ENCODE data around the gene DIPK1C. TPM values are rescaled to one million over a fixed set of nuclear protein-coding genes. Genes with fewer than 3 reads are reported as not detected.

The DIPK1C gene
- total RNA-seq, 4 donors from 2014 or later, result 0.20 to 1.5 (median 0.44) TPM; not detected in 1

GRCh38 chr18:74482697-74483096 lies 25.6 kb upstream of the DIPK1C start:
- H3K36me3 ChIP-seq, result no peaks in the 10 kb centered on the region
- WGBS, 2 donors, result 85 to 91% methylated on average over 11 of the region's 11 CpGs
- no peak overlapping the region for H3K4me3 ChIP-seq
- no peaks in the 10 kb centered on the region for H3K9me3 ChIP-seq
- H3K27me3 ChIP-seq, result no peaks in the 10 kb centered on the region
- peaks cover 0 to 10% (median 2%) of the 10 kb centered on the region in 4 donors for H3K4me1 ChIP-seq
- no peak overlapping the region for H3K27ac ChIP-seq
- DNase-seq (ENCODE audit: low spot score in 2 of 2), result no peak
- no peak for TF ChIP-seq EP300 (IDR thresholded peaks at IDR 0.05)
- TF ChIP-seq CTCF (IDR thresholded peaks at IDR 0.05), result no peak
- TF ChIP-seq POLR2A (IDR thresholded peaks at IDR 0.05), result no peak

- no peak for DNase-seq (ENCODE audit: low spot score in 2 of 2)
- 74 to 76% methylated on average over 7 of the region's 7 CpGs for WGBS, 2 donors
- no peak overlapping the region for H3K27ac ChIP-seq
- H3K9me3 ChIP-seq, result no peaks in the 10 kb centered on the region
- H3K27me3 ChIP-seq, result no peaks in the 10 kb centered on the region
- no peak for TF ChIP-seq EP300 (IDR thresholded peaks at IDR 0.05)
- no peak for TF ChIP-seq POLR2A (IDR thresholded peaks at IDR 0.05)
- TF ChIP-seq CTCF (IDR thresholded peaks at IDR 0.05), result no peak
- H3K4me3 ChIP-seq, result no peak overlapping the region
- H3K36me3 ChIP-seq, result no peaks in the 10 kb centered on the region
- peaks cover 0 to 4% (median 0%) of the 10 kb centered on the region in 4 donors for H3K4me1 ChIP-seq
Measured at GRCh38 chr18:74480149-74480651, 23.1 kb upstream of the DIPK1C start.

GRCh38 chr18:74479486-74480148 lies 22.5 kb upstream of the DIPK1C start:
- Histone ChIP-seq H3K4me1 (peaks cover 0 to 2% (median 0%) of the 10 kb centered on the region in 4 donors), H3K36me3 (no peaks in the 10 kb centered on the region), H3K4me3 (no peak overlapping the region), H3K9me3 (no peaks in the 10 kb centered on the region), H3K27me3 (no peaks in the 10 kb centered on the region), H3K27ac (no peak overlapping the region)
- 87 to 90% methylated on average over 16 of the region's 16 CpGs for WGBS, 2 donors
- no peak for DNase-seq (ENCODE audit: low spot score in 2 of 2)
- TF ChIP-seq POLR2A (IDR thresholded peaks at IDR 0.05), result no peak
- TF ChIP-seq CTCF (IDR thresholded peaks at IDR 0.05), result no peak
- TF ChIP-seq EP300 (IDR thresholded peaks at IDR 0.05), result no peak

- 80 to 83% methylated on average over 6 of the region's 6 CpGs for WGBS, 2 donors
- no peak for DNase-seq (ENCODE audit: low spot score in 2 of 2)
- H3K27ac ChIP-seq, result no peak overlapping the region
- no peaks in the 10 kb centered on the region for H3K4me1 ChIP-seq
- no peak overlapping the region for H3K4me3 ChIP-seq
- no peaks in the 10 kb centered on the region for H3K36me3 ChIP-seq
- TF ChIP-seq POLR2A (IDR thresholded peaks at IDR 0.05) (no peak), CTCF (IDR thresholded peaks at IDR 0.05) (no peak), EP300 (IDR thresholded peaks at IDR 0.05) (no peak)
- H3K27me3 ChIP-seq, result no peaks in the 10 kb centered on the region
- H3K9me3 ChIP-seq, result no peaks in the 10 kb centered on the region
Measured at GRCh38 chr18:74478880-74479279, 21.8 kb upstream of the DIPK1C start.

GRCh38 chr18:74478316-74478715 lies 21.2 kb upstream of the DIPK1C start:
- Histone ChIP-seq H3K4me1 (no peaks in the 10 kb centered on the region), H3K36me3 (no peaks in the 10 kb centered on the region), H3K4me3 (no peak overlapping the region), H3K27me3 (no peaks in the 10 kb centered on the region), H3K9me3 (no peaks in the 10 kb centered on the region), H3K27ac (no peak overlapping the region)
- 88 to 93% methylated on average over 7 of the region's 7 CpGs for WGBS, 2 donors
- DNase-seq (ENCODE audit: low spot score in 2 of 2), result no peak
- TF ChIP-seq EP300 (IDR thresholded peaks at IDR 0.05) (no peak), CTCF (IDR thresholded peaks at IDR 0.05) (no peak), POLR2A (IDR thresholded peaks at IDR 0.05) (no peak)

Measured in tibial nerve (tissue), 4 donors.